ENCODE data around the gene USH2A. TPM values are rescaled to one million over a fixed set of nuclear protein-coding genes. Genes with fewer than 3 reads are reported as not detected.

USH2A gene
- total and polyA plus RNA-seq, 2 experiments from 2014 or later, result under 0.01 to 0.01 TPM

GRCh38 chr1:216032284-216032683, 391.0 kb downstream of the USH2A start:
- no peak for DNase-seq
- H3K27ac ChIP-seq, result no peak overlapping the region
- H4K20me1 ChIP-seq (ENCODE audit: insufficient read depth), result no peaks in the 10 kb centered on the region
- in situ Hi-C loops (cut with MboI), result no loop called here
- H3K9me3 ChIP-seq (ENCODE audit: low read depth), result no peaks in the 10 kb centered on the region
- no peaks in the 10 kb centered on the region for H3K36me3 ChIP-seq (ENCODE audit: low read depth)
- no peak overlapping the region for H3K4me3 ChIP-seq
- no peaks in the 10 kb centered on the region for H3K9me2 ChIP-seq (ENCODE audit: insufficient read depth)
- no peaks in the 10 kb centered on the region for H3K4me1 ChIP-seq (ENCODE audit: insufficient read depth)
- no peak overlapping the region for H2AFZ ChIP-seq
- no peak overlapping the region for H3K4me2 ChIP-seq (ENCODE audit: unreplicated experiment)
- 14 to 15% methylated on average over 1 of the region's 1 CpG for WGBS, 2 experiments (ENCODE audit: low coverage in 1 of 2, low lambda C conversion rate in 2 of 2, missing lambda C conversion rate in 2 of 2)
- H3K9ac ChIP-seq, result no peak overlapping the region
- H3K79me2 ChIP-seq (ENCODE audit: insufficient read depth), result no peaks in the 10 kb centered on the region
- 0 out of 2 replicates have a peak, but pooled peaks cover 10% of the 10 kb centered on the region for H3K27me3 ChIP-seq (replicated peaks; ENCODE audit: insufficient read depth)
- TF ChIP-seq EZH2 (IDR thresholded peaks at IDR 0.05; ENCODE audit: insufficient read depth, poor library complexity, severe bottlenecking), result no peak
- no peak for TF ChIP-seq EZH2phosphoT487 (IDR thresholded peaks at IDR 0.05; ENCODE audit: insufficient read depth, low read depth)
- no peaks in the 10 kb centered on the region for H3F3A ChIP-seq (ENCODE audit: insufficient read depth)

GRCh38 chr1:216028631-216029030, 394.6 kb downstream of the USH2A start:
- TF ChIP-seq EZH2phosphoT487 (IDR thresholded peaks at IDR 0.05; ENCODE audit: insufficient read depth, low read depth), result no peak
- TF ChIP-seq EZH2 (IDR thresholded peaks at IDR 0.05; ENCODE audit: insufficient read depth, poor library complexity, severe bottlenecking), result no peak
- Histone ChIP-seq H3K4me2 (ENCODE audit: unreplicated experiment) (no peak overlapping the region), H3K9ac (no peak overlapping the region), H3F3A (ENCODE audit: insufficient read depth) (no peaks in the 10 kb centered on the region), H3K4me1 (ENCODE audit: insufficient read depth) (no peaks in the 10 kb centered on the region), H4K20me1 (ENCODE audit: insufficient read depth) (no peaks in the 10 kb centered on the region), H3K27me3 (replicated peaks; ENCODE audit: insufficient read depth) (0 out of 2 replicates have a peak, but pooled peaks cover 10% of the 10 kb centered on the region), H3K9me2 (ENCODE audit: insufficient read depth) (no peaks in the 10 kb centered on the region; the same call in 1 of the 2 replicates), H3K79me2 (ENCODE audit: insufficient read depth) (no peaks in the 10 kb centered on the region), H3K27ac (no peak overlapping the region), H3K36me3 (ENCODE audit: low read depth) (no peaks in the 10 kb centered on the region), H2AFZ (no peak overlapping the region), H3K4me3 (no peak overlapping the region), H3K9me3 (ENCODE audit: low read depth) (no peaks in the 10 kb centered on the region)
- no peak for DNase-seq
- 43 to 47% methylated on average over 1 of the region's 1 CpG for WGBS, 2 experiments (ENCODE audit: low coverage in 1 of 2, low lambda C conversion rate in 2 of 2, missing lambda C conversion rate in 2 of 2)
- in situ Hi-C loops (cut with MboI), result no loop called here

GRCh38 chr1:216024546-216024945, 398.7 kb downstream of the USH2A start:
- Histone ChIP-seq H3K9ac (no peak overlapping the region), H4K20me1 (ENCODE audit: insufficient read depth) (no peaks in the 10 kb centered on the region), H3K79me2 (ENCODE audit: insufficient read depth) (no peaks in the 10 kb centered on the region), H3K27me3 (replicated peaks; ENCODE audit: insufficient read depth) (no peaks in the 10 kb centered on the region), H3K9me3 (ENCODE audit: low read depth) (no peaks in the 10 kb centered on the region), H3K4me3 (no peak overlapping the region), H3F3A (ENCODE audit: insufficient read depth) (no peaks in the 10 kb centered on the region), H2AFZ (no peak overlapping the region), H3K9me2 (ENCODE audit: insufficient read depth) (no peaks in the 10 kb centered on the region; the same call in 1 of the 2 replicates), H3K4me2 (ENCODE audit: unreplicated experiment) (no peak overlapping the region), H3K36me3 (ENCODE audit: low read depth) (no peaks in the 10 kb centered on the region), H3K27ac (no peak overlapping the region), H3K4me1 (ENCODE audit: insufficient read depth) (no peaks in the 10 kb centered on the region)
- no peak for TF ChIP-seq EZH2phosphoT487 (IDR thresholded peaks at IDR 0.05; ENCODE audit: insufficient read depth, low read depth)
- no peak for TF ChIP-seq EZH2 (IDR thresholded peaks at IDR 0.05; ENCODE audit: insufficient read depth, poor library complexity, severe bottlenecking)
- WGBS, 2 experiments (ENCODE audit: low coverage in 1 of 2, low lambda C conversion rate in 2 of 2, missing lambda C conversion rate in 2 of 2), result 18 to 23% methylated on average over 2 of the region's 2 CpGs
- no peak for DNase-seq
- in situ Hi-C loops (cut with MboI), result no loop called here

- no peak overlapping the region for H2AFZ ChIP-seq
- no peaks in the 10 kb centered on the region for H3F3A ChIP-seq (ENCODE audit: insufficient read depth)
- no peak overlapping the region for H3K9ac ChIP-seq
- no peak overlapping the region for H3K27ac ChIP-seq
- no peaks in the 10 kb centered on the region for H3K79me2 ChIP-seq (ENCODE audit: insufficient read depth)
- H3K9me3 ChIP-seq (ENCODE audit: low read depth), result no peaks in the 10 kb centered on the region
- H4K20me1 ChIP-seq (ENCODE audit: insufficient read depth), result no peaks in the 10 kb centered on the region
- WGBS, 2 experiments (ENCODE audit: low coverage in 1 of 2, low lambda C conversion rate in 2 of 2, missing lambda C conversion rate in 2 of 2), result 6 to 12% methylated on average over 3 of the region's 3 CpGs
- H3K36me3 ChIP-seq (ENCODE audit: low read depth), result no peaks in the 10 kb centered on the region
- H3K4me3 ChIP-seq, result no peak overlapping the region
- in situ Hi-C loops (cut with MboI), result no loop called here
- H3K4me2 ChIP-seq (ENCODE audit: unreplicated experiment), result no peak overlapping the region
- DNase-seq, result no peak
- no peaks in the 10 kb centered on the region; the same call in 1 of the 2 replicates for H3K9me2 ChIP-seq (ENCODE audit: insufficient read depth)
- no peaks in the 10 kb centered on the region for H3K4me1 ChIP-seq (ENCODE audit: insufficient read depth)
- 0 out of 2 replicates have a peak, but pooled peaks cover 8% of the 10 kb centered on the region for H3K27me3 ChIP-seq (replicated peaks; ENCODE audit: insufficient read depth)
- TF ChIP-seq EZH2 (IDR thresholded peaks at IDR 0.05; ENCODE audit: insufficient read depth, poor library complexity, severe bottlenecking) (no peak), EZH2phosphoT487 (IDR thresholded peaks at IDR 0.05; ENCODE audit: insufficient read depth, low read depth) (no peak)
These were observed 402.4 kb downstream of the USH2A start for GRCh38 chr1:216020743-216021345.

Measured in GM23248 (cell line).